GM13977 (cell line): ENCODE results near the gene NFKBIE.

Source experiments
- DNase-seq: peaks from one replicate; pipeline ENCODE4 v3.0.0; 2012; ENCODE audit warnings: low spot score
- CTCF ChIP-seq: IDR thresholded peaks from 2 replicates; pipeline ENCODE4 v1.5.1; 2012; ENCODE audit warnings: mild to moderate bottlenecking, control low read depth; ENCODE audit not compliant: insufficient read depth; ENCODE audit errors: extremely low read depth, missing control alignments
- in situ Hi-C: fragments of 300-500 bp; cut with MboI; formaldehyde crosslinking; loops from one replicate; pipeline ENCODE4 v1.12.0; 2022; ENCODE audit warnings: low sequenced_read_pairs, low pct_unique_long_range_greater_than_20kb, mixed read lengths, inconsistent platforms; ENCODE audit not compliant: unreplicated experiment

Gene NFKBIE

GRCh38 chr6:44270526-44271405, 5.4 kb upstream of the NFKBIE start:
- TF ChIP-seq CTCF: no peak
- no peak for DNase-seq
- in situ Hi-C loops: no loop called here

GRCh38 chr6:44269921-44270525, 4.7 kb upstream of the NFKBIE start, which contains the start of gene TMEM151B:
TMEM151B (plus strand) TSS chr6:44270450; CDS start chr6:44270743, 293 bp downstream.
- DNase-seq: no peak
- TF ChIP-seq CTCF: no peak
- in situ Hi-C loops: no loop called here

- in situ Hi-C loops: no loop called here
- TF ChIP-seq CTCF: no peak
- DNase-seq: no peak
Observed at GRCh38 chr6:44269178-44269920, 4.0 kb upstream of the NFKBIE start.

GRCh38 chr6:44268095-44268628, 2.8 kb upstream of the NFKBIE start:
- TF ChIP-seq CTCF: peak; percentile 92
- in situ Hi-C loops: no loop called here
- peak; percentile 74 for DNase-seq

GRCh38 chr6:44267252-44267651, 1.9 kb upstream of the NFKBIE start:
- in situ Hi-C loops: no loop called here
- no peak for DNase-seq
- TF ChIP-seq CTCF: no peak

GRCh38 chr6:44266347-44266746, 996 bp upstream of the NFKBIE start:
- in situ Hi-C loops: no loop called here
- no peak for TF ChIP-seq CTCF
- DNase-seq: peak; percentile 84
